ACC112 (cell line): ENCODE data around the gene TRERF1.
A peak's percentile ranks its signal among the peaks of the same experiment; 100 is the strongest.
"Not testable (repeated sequence)": the region's sequence is repeated elsewhere in the genome, so short reads cannot be mapped to it uniquely, and the experiment has no call there.

Source experiments
- H2AFZ ChIP-seq: fragments of 200-600 bp; sonication (generic); one replicate; pipeline ENCODE4 v1.6.0; 2017; ENCODE audit warnings: antibody characterized with exemption, low read length; ENCODE audit not compliant: unreplicated experiment
- H3K27ac ChIP-seq: fragments of 200-600 bp; sonication (generic); 2 replicates; pipeline ENCODE4 v1.5.1; 2014; ENCODE audit warnings: low read depth, mild to moderate bottlenecking, antibody characterized with exemption, low read length, moderate library complexity
- H3K27me3 ChIP-seq: fragments of 200-600 bp; sonication (generic); 2 replicates; pipeline ENCODE4 v1.6.1; 2014; ENCODE audit warnings: mild to moderate bottlenecking, antibody characterized with exemption, low read length, moderate library complexity, mixed read lengths; ENCODE audit not compliant: insufficient read depth
- H3K36me3 ChIP-seq: fragments of 200-600 bp; sonication (generic); 2 replicates; pipeline ENCODE4 v1.6.1; 2016; ENCODE audit warnings: mild to moderate bottlenecking, antibody characterized with exemption, low read length, moderate library complexity, mixed read lengths; ENCODE audit not compliant: insufficient read depth
- H3K4me1 ChIP-seq: fragments of 200-600 bp; sonication (generic); one replicate; pipeline ENCODE4 v1.6.1; 2016; ENCODE audit warnings: low read length, mixed read lengths; ENCODE audit not compliant: insufficient read depth, unreplicated experiment, control insufficient read depth
- H3K4me3 ChIP-seq: fragments of 200-600 bp; sonication (generic); 2 replicates; pipeline ENCODE4 v1.5.1; 2014; ENCODE audit warnings: mild to moderate bottlenecking, low read depth, low read length
- H3K79me2 ChIP-seq: fragments of 200-600 bp; sonication (generic); one replicate; pipeline ENCODE4 v1.6.0; 2016; ENCODE audit warnings: low read length; ENCODE audit not compliant: control insufficient read depth, unreplicated experiment, insufficient read depth

The TRERF1 gene

GRCh38 chr6:42449917-42450476 lies 1.7 kb downstream of the TRERF1 start:
- Histone ChIP-seq H2AFZ (peak overlapping the region; percentile 86), H3K4me1 (peaks cover 4% of the 10 kb centered on the region), H3K79me2 (peaks cover 54% of the 10 kb centered on the region), H3K27ac (no peak overlapping the region), H3K27me3 (no peaks in the 10 kb centered on the region), H3K36me3 (peaks cover 5% of the 10 kb centered on the region; the same call in 1 of the 2 replicates), H3K4me3 (peak overlapping the region; percentile 97)

GRCh38 chr6:42448927-42449659 lies 2.6 kb downstream of the TRERF1 start:
- Histone ChIP-seq H3K27ac (no peak overlapping the region), H3K79me2 (peaks cover 61% of the 10 kb centered on the region), H3K27me3 (no peaks in the 10 kb centered on the region), H2AFZ (no peak overlapping the region), H3K4me1 (peaks cover 4% of the 10 kb centered on the region), H3K36me3 (peaks cover 5% of the 10 kb centered on the region; the same call in 1 of the 2 replicates), H3K4me3 (peak overlapping the region; percentile 97)

- Histone ChIP-seq H3K79me2 (peaks cover 67% of the 10 kb centered on the region), H3K27me3 (no peaks in the 10 kb centered on the region), H3K4me1 (peaks cover 4% of the 10 kb centered on the region), H2AFZ (no peak overlapping the region), H3K4me3 (no peak overlapping the region; the same call in 1 of the 2 replicates), H3K27ac (no peak overlapping the region), H3K36me3 (peaks cover 5% of the 10 kb centered on the region; the same call in 1 of the 2 replicates)
Measured at GRCh38 chr6:42448391-42448790, 3.3 kb downstream of the TRERF1 start.

- H3K4me3 ChIP-seq, result no peak overlapping the region
- no peak overlapping the region for H2AFZ ChIP-seq
- peaks cover 4% of the 10 kb centered on the region for H3K4me1 ChIP-seq
- no peak overlapping the region for H3K27ac ChIP-seq
- H3K36me3 ChIP-seq, result peaks cover 5% of the 10 kb centered on the region; the same call in 1 of the 2 replicates
- peaks cover 77% of the 10 kb centered on the region for H3K79me2 ChIP-seq
- no peaks in the 10 kb centered on the region for H3K27me3 ChIP-seq
Measured at GRCh38 chr6:42446996-42447395, 4.7 kb downstream of the TRERF1 start.

GRCh38 chr6:42446370-42446769 lies 5.4 kb downstream of the TRERF1 start:
- Histone ChIP-seq H3K27me3 (no peaks in the 10 kb centered on the region), H3K36me3 (peaks cover 5% of the 10 kb centered on the region; the same call in 1 of the 2 replicates), H3K79me2 (peaks cover 83% of the 10 kb centered on the region), H3K4me1 (peaks cover 10% of the 10 kb centered on the region), H3K27ac (no peak overlapping the region), H2AFZ (no peak overlapping the region), H3K4me3 (no peak overlapping the region)

- H2AFZ ChIP-seq, result not testable (repeated sequence)
- H3K4me1 ChIP-seq, result peaks cover 14% of the 10 kb centered on the region
Measured at GRCh38 chr6:42445955-42446354, 5.8 kb downstream of the TRERF1 start.

GRCh38 chr6:42443312-42444060 lies 8.2 kb downstream of the TRERF1 start:
- H3K79me2 ChIP-seq, result peaks cover 81% of the 10 kb centered on the region
- no peak overlapping the region for H3K4me3 ChIP-seq
- H3K27ac ChIP-seq, result no peak overlapping the region
- H3K4me1 ChIP-seq, result peaks cover 18% of the 10 kb centered on the region
- no peaks in the 10 kb centered on the region for H3K27me3 ChIP-seq
- H3K36me3 ChIP-seq, result peaks cover 5% of the 10 kb centered on the region; the same call in 1 of the 2 replicates
- H2AFZ ChIP-seq, result no peak overlapping the region

More at GRCh38 chr6:42445955-42446354, 5.8 kb downstream of the TRERF1 start:
- H3K27ac ChIP-seq, H3K27me3 ChIP-seq, H3K4me3 ChIP-seq, H3K36me3 ChIP-seq: not testable (repeated sequence)
- peaks cover 84% of the 10 kb centered on the region for H3K79me2 ChIP-seq

- Histone ChIP-seq H3K79me2 (peaks cover 68% of the 10 kb centered on the region), H3K27ac (no peak overlapping the region), H3K4me1 (peaks cover 18% of the 10 kb centered on the region)
Measured at GRCh38 chr6:42441697-42442081, 10.0 kb downstream of the TRERF1 start.

GRCh38 chr6:42440778-42441696 lies 10.7 kb downstream of the TRERF1 start:
- Histone ChIP-seq H3K4me3 (peak overlapping the region; percentile 42), H3K27ac (no peak overlapping the region), H3K36me3 (no peaks in the 10 kb centered on the region), H3K27me3 (no peaks in the 10 kb centered on the region), H3K79me2 (peaks cover 62% of the 10 kb centered on the region), H3K4me1 (peaks cover 18% of the 10 kb centered on the region), H2AFZ (no peak overlapping the region)

More at GRCh38 chr6:42441697-42442081, 10.0 kb downstream of the TRERF1 start:
- Histone ChIP-seq H3K36me3 (no peaks in the 10 kb centered on the region), H3K4me3 (no peak overlapping the region), H2AFZ (no peak overlapping the region), H3K27me3 (no peaks in the 10 kb centered on the region)

- no peaks in the 10 kb centered on the region for H3K27me3 ChIP-seq
- H3K27ac ChIP-seq, result no peak overlapping the region
- peaks cover 60% of the 10 kb centered on the region for H3K79me2 ChIP-seq
- no peak overlapping the region for H2AFZ ChIP-seq
- no peak overlapping the region for H3K4me3 ChIP-seq
- peaks cover 3% of the 10 kb centered on the region; the same call in 1 of the 2 replicates for H3K36me3 ChIP-seq
- H3K4me1 ChIP-seq, result peaks cover 18% of the 10 kb centered on the region
Measured at GRCh38 chr6:42440027-42440426, 11.7 kb downstream of the TRERF1 start.
